IMR-90 (cell line): ENCODE measurements around the gene PLD6. TPM values are rescaled to one million over a fixed set of nuclear protein-coding genes. Genes with fewer than 3 reads are reported as not detected.

Experiments
- ATAC-seq: fragments of 200-7000 bp; cut with Tn5 transposase; 2 replicates; pipeline ENCODE4 v1.9.1; 2020; ENCODE audit warnings: low read depth, mild to moderate bottlenecking, moderate library complexity
- BruUV-seq: library from RNA; stranded (reverse); fragments of 400-500 nt; replicated peaks from 2 replicates; lab custom pipeline; 2021; lab: Mats Ljungman, UMichigan
- CTCF ChIA-PET: fragments of 300-600 bp; formaldehyde crosslinking; extraction: SDS; loops from one replicate; lab custom pipeline; 2021; ENCODE audit warnings: antibody characterized with exemption; lab: Yijun Ruan, JAX
- POLR2A ChIA-PET: fragments of 300-600 bp; sonication (Branson Sonifier 250); formaldehyde crosslinking; loops from one replicate; lab custom pipeline; 2022; ENCODE audit warnings: antibody characterized with exemption; ENCODE audit not compliant: unreplicated experiment; lab: Charles Lee
- DNase-seq: peaks from one replicate; pipeline ENCODE4 v3.0.0; 2013
- H2AFZ ChIP-seq: replicated peaks from 2 replicates; pipeline ENCODE3; 2013; ENCODE audit warnings: low read length, mild to moderate bottlenecking; ENCODE audit not compliant: poor library complexity
- H2AK5ac ChIP-seq: 2 replicates; pipeline ENCODE4 v1.6.1; 2013; ENCODE audit warnings: low read depth, low read length, inconsistent platforms
- H2AK9ac ChIP-seq: replicated peaks from 2 replicates; pipeline ENCODE3; 2013; ENCODE audit warnings: mild to moderate bottlenecking, low read depth, low read length, moderate library complexity; ENCODE audit not compliant: poor library complexity
- H2BK120ac ChIP-seq: 2 replicates; pipeline ENCODE4 v1.6.1; 2013; ENCODE audit warnings: low read depth, low read length, inconsistent platforms
- H2BK15ac ChIP-seq: 3 replicates; pipeline ENCODE4 v1.6.1; 2013; ENCODE audit warnings: low read depth, low read length, inconsistent platforms
- H2BK20ac ChIP-seq: 2 replicates; pipeline ENCODE4 v1.6.1; 2013; ENCODE audit warnings: low read depth, mild to moderate bottlenecking, inconsistent platforms, low read length, moderate library complexity
- H2BK5ac ChIP-seq: 2 replicates; pipeline ENCODE4 v1.6.1; 2013; ENCODE audit warnings: mild to moderate bottlenecking, low read depth, low read length, inconsistent platforms; ENCODE audit not compliant: poor library complexity, severe bottlenecking
- H3K14ac ChIP-seq: replicated peaks from 2 replicates; pipeline ENCODE4 v1.6.1; 2013; ENCODE audit warnings: low read depth, low read length, inconsistent platforms
- H3K18ac ChIP-seq: 2 replicates; pipeline ENCODE4 v1.6.1; 2013; ENCODE audit warnings: low read depth, low read length, control low read depth
- H3K23ac ChIP-seq: 2 replicates; pipeline ENCODE4 v1.6.1; 2013; ENCODE audit warnings: low read depth, low read length, inconsistent platforms
- H3K27ac ChIP-seq: 2 replicates; pipeline ENCODE4 v1.5.1; 2013; ENCODE audit warnings: mild to moderate bottlenecking, control low read depth, low read length; ENCODE audit not compliant: insufficient read depth
- H3K27me3 ChIP-seq: 2 replicates; pipeline ENCODE4 v1.6.1; 2013; ENCODE audit warnings: low read length; ENCODE audit not compliant: control insufficient read depth, insufficient read depth
- H3K36me3 ChIP-seq: 2 replicates; pipeline ENCODE4 v1.6.1; 2013; ENCODE audit warnings: low read length, mixed read lengths; ENCODE audit not compliant: control insufficient read depth, insufficient read depth
- H3K4ac ChIP-seq: 2 replicates; pipeline ENCODE4 v1.6.1; 2013; ENCODE audit warnings: low read depth, low read length, inconsistent platforms
- H3K4me1 ChIP-seq: 2 replicates; pipeline ENCODE4 v1.6.1; 2013; ENCODE audit warnings: low read length, mixed read lengths; ENCODE audit not compliant: control insufficient read depth, insufficient read depth
- H3K4me2 ChIP-seq: 2 replicates; pipeline ENCODE4 v1.6.1; 2013; ENCODE audit warnings: low read depth, mild to moderate bottlenecking, control low read depth, low read length, moderate library complexity
- H3K4me3 ChIP-seq: 2 replicates; pipeline ENCODE4 v1.5.1; 2013; ENCODE audit warnings: low read depth, mild to moderate bottlenecking, control low read depth, low read length, moderate library complexity; ENCODE audit not compliant: insufficient read depth
- H3K56ac ChIP-seq: 2 replicates; pipeline ENCODE4 v1.6.1; 2013; ENCODE audit warnings: low read length, inconsistent platforms; ENCODE audit not compliant: insufficient read depth; ENCODE audit errors: extremely low read depth
- H3K79me1 ChIP-seq, 2 experiments: 2 replicates each; pipeline ENCODE4 v1.6.1; 2013; ENCODE audit warnings: low read length in 2 of 2, inconsistent platforms in 1 of 2, low read depth in 1 of 2
- H3K9ac ChIP-seq: 2 replicates; pipeline ENCODE4 v1.6.1; 2013; ENCODE audit warnings: low read depth, low read length, control low read depth
- H3K9me1 ChIP-seq: 2 replicates; pipeline ENCODE4 v1.6.1; 2013; ENCODE audit warnings: low read length, inconsistent platforms; ENCODE audit not compliant: insufficient read depth
- H3K9me3 ChIP-seq: 2 replicates; pipeline ENCODE4 v1.6.1; 2013; ENCODE audit warnings: low read length; ENCODE audit not compliant: control insufficient read depth, insufficient read depth
- H4K20me1 ChIP-seq: 2 replicates; pipeline ENCODE4 v1.6.1; 2013; ENCODE audit warnings: low read length, inconsistent platforms; ENCODE audit not compliant: insufficient read depth
- H4K5ac ChIP-seq: 2 replicates; pipeline ENCODE4 v1.6.1; 2013; ENCODE audit warnings: mild to moderate bottlenecking, low read depth, low read length, control low read depth
- H4K8ac ChIP-seq, 2 experiments: 2 replicates each; pipeline ENCODE4 v1.6.1; 2013; ENCODE audit warnings: low read depth in 2 of 2, low read length in 2 of 2, control low read depth in 1 of 2, inconsistent platforms in 1 of 2
- H4K91ac ChIP-seq: 2 replicates; pipeline ENCODE4 v1.6.1; 2013; ENCODE audit warnings: low read depth, low read length, inconsistent platforms; ENCODE audit not compliant: insufficient read depth
- BHLHE40 ChIP-seq: fragments of 150-350 bp; IDR thresholded peaks from 2 replicates; pipeline ENCODE4 v1.6.1; 2016; ENCODE audit warnings: mild to moderate bottlenecking, low read depth, low read length
- CEBPB ChIP-seq: IDR thresholded peaks from 2 replicates; pipeline ENCODE4 v1.6.1; 2012; ENCODE audit warnings: low read depth, low read length, improper control_type of control experiment
- CHD1 ChIP-seq: IDR thresholded peaks from 2 replicates; pipeline ENCODE4 v1.6.1; 2012; ENCODE audit warnings: low read depth, low read length, improper control_type of control experiment
- FOS ChIP-seq: fragments of 150-350 bp; IDR thresholded peaks from 2 replicates; pipeline ENCODE4 v1.6.1; 2016; ENCODE audit warnings: low read depth, low read length
- MAFK ChIP-seq: IDR thresholded peaks from 2 replicates; pipeline ENCODE4 v1.6.1; 2012; ENCODE audit warnings: low read depth, low read length, improper control_type of control experiment
- MAZ ChIP-seq: IDR thresholded peaks from 2 replicates; pipeline ENCODE4 v1.6.1; 2012; ENCODE audit warnings: low read depth, mild to moderate bottlenecking, low read length, improper control_type of control experiment, moderate library complexity, borderline replicate concordance
- MXI1 ChIP-seq: IDR thresholded peaks from 2 replicates; pipeline ENCODE4 v1.6.1; 2012; ENCODE audit warnings: low read depth, mild to moderate bottlenecking, low read length, moderate library complexity, borderline replicate concordance
- NFE2L2 ChIP-seq: fragments of 150-350 bp; IDR thresholded peaks from 2 replicates; pipeline ENCODE4 v1.6.1; 2016; ENCODE audit warnings: low read depth, mild to moderate bottlenecking, low read length
- POLR2A ChIP-seq: IDR thresholded peaks from 2 replicates; pipeline ENCODE4 v1.6.1; 2012; ENCODE audit warnings: mild to moderate bottlenecking, low read depth, low read length
- RAD21 ChIP-seq: IDR thresholded peaks from 2 replicates; pipeline ENCODE4 v1.6.1; 2012; ENCODE audit warnings: low read length, improper control_type of control experiment
- RCOR1 ChIP-seq: IDR thresholded peaks from 2 replicates; pipeline ENCODE4 v1.6.1; 2012; ENCODE audit warnings: mild to moderate bottlenecking, low read length, improper control_type of control experiment; ENCODE audit not compliant: insufficient replicate concordance
- RFX5 ChIP-seq: IDR thresholded peaks from 2 replicates; pipeline ENCODE4 v1.8.0; 2012; ENCODE audit warnings: low read depth, mild to moderate bottlenecking, low read length, moderate library complexity
- SMC3 ChIP-seq: fragments of 150-350 bp; IDR thresholded peaks from 2 replicates; pipeline ENCODE4 v1.6.1; 2016; ENCODE audit warnings: low read depth, mild to moderate bottlenecking, antibody characterized with exemption, low read length, moderate library complexity
- WGBS, 2 experiments: methylation state at CpG; one replicate each; pipeline versions ENCODE4 v1.1.5 to v1.1.7; 2013; ENCODE audit warnings: missing lambda C conversion rate in 2 of 2; ENCODE audit not compliant: insufficient read length in 1 of 2; ENCODE audit errors: extremely low coverage in 2 of 2; 5-methylcytosine and 5-hydroxymethylcytosine counted together
- dilution Hi-C: fragments of 300-500 bp; cut with HindIII; formaldehyde crosslinking; loops from one replicate; pipeline ENCODE4 v1.14.3; 2018; ENCODE audit warnings: low sequenced_read_pairs; ENCODE audit not compliant: unreplicated experiment
- in situ Hi-C: fragments of 300-500 bp; cut with MboI; formaldehyde crosslinking; loops from 3 replicates; pipeline ENCODE4 v1.14.3; 2019; ENCODE audit warnings: low sequenced_read_pairs, inconsistent platforms, mixed read lengths
- intact Hi-C: fragments of 100-400 bp; cut with micrococcal nuclease; formaldehyde crosslinking; loops from 2 replicates; pipeline ENCODE4 v1.10.0; 2022
- polyA plus RNA-seq, 3 experiments: library from polyadenylated mRNA; depleted of rRNA; stranded (reverse); fragments of >200 nt; gene quantifications; 2 replicates each; pipeline ENCODE4 v1.2.3, GENCODE V29; 2012; ENCODE audit warnings: low replicate concordance in 1 of 3
- total RNA-seq: library from RNA; depleted of rRNA; stranded (reverse); fragments of >200 nt; gene quantifications from 2 replicates; pipeline ENCODE4 v1.2.3, GENCODE V29; 2012
- TF ChIP-seq, protein P1 (sequence below): fragments of 150-350 bp; IDR thresholded peaks from 2 replicates; pipeline ENCODE4 v1.6.1; 2016; ENCODE audit warnings: low read depth, mild to moderate bottlenecking, low read length, moderate library complexity, borderline replicate concordance
- TF ChIP-seq, protein P2 (sequence below): fragments of 150-350 bp; IDR thresholded peaks from 2 replicates; pipeline ENCODE4 v1.6.1; 2017; ENCODE audit warnings: mild to moderate bottlenecking, antibody characterized with exemption, low read length, low read depth
- TF ChIP-seq, protein P3 (sequence below): conservative IDR thresholded peaks from 2 replicates; pipeline ENCODE4 v1.5.1; 2012; ENCODE audit warnings: mild to moderate bottlenecking, low read depth, low read length, improper control_type of control experiment

Gene PLD6
- total and polyA plus RNA-seq, 2 of the 4 experiments (the other 2 are of a cell fraction): 1.1 to 1.5 TPM

DNA sequence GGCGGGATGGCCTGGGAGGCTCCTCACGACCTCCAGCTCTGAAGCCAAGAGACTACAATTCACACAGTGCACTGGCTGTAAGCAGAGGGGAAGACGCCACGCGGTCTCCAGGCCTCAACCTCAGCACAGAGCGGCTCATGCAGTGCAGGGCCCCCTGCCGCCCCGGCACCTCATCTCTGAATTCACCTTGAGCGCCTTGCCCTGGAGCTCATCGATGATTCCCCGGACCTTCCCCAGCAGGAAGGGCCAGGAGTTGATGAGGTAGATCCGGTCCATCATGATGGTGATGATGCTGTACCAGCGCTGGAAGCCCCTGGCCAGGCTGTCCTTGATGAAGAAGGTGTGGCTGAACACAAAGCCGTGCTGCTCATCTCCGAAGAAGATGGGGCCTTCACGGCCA lies 17.6 kb upstream of the PLD6 start:
- Histone ChIP-seq H3K56ac (no peak overlapping the region), H2BK5ac (no peak overlapping the region), H4K8ac (no peak overlapping the region), H3K9me1 (0 out of 2 replicates have a peak, but pooled peaks cover 8% of the 10 kb centered on the region), H3K18ac (no peak overlapping the region), H4K20me1 (peaks cover 30% of the 10 kb centered on the region), H3K36me3 (peaks cover 86% of the 10 kb centered on the region), H2BK120ac (no peak overlapping the region), H3K4me3 (no peak overlapping the region), H2AFZ (no peak overlapping the region), H2BK20ac (no peak overlapping the region), H2AK5ac (no peak overlapping the region), H4K91ac (no peak overlapping the region), H3K9me3 (no peaks in the 10 kb centered on the region), H3K27ac (no peak overlapping the region), H3K4me2 (no peak overlapping the region), H2AK9ac (no peak overlapping the region), H3K9ac (no peak overlapping the region), H3K14ac (no peak overlapping the region), H4K5ac (no peak overlapping the region), H3K4me1 (no peaks in the 10 kb centered on the region), H2BK15ac (no peak overlapping the region), H3K27me3 (no peaks in the 10 kb centered on the region), H3K23ac (no peak overlapping the region), H3K79me1 (peaks cover 5 to 56% of the 10 kb centered on the region in 2 experiments; a peak in 3 of 4 replicates), H3K4ac (no peak overlapping the region)
- 98% methylated on average over 9 of the region's 16 CpGs; no CpG with 5 or more reads in 1 of the 2 experiments for WGBS, 2 experiments
- no TSS peak for BruUV-seq
- intact Hi-C loops: no loop called here
- DNase-seq: no peak
- ChIA-PET CTCF (no interaction called here), POLR2A (no interaction called here)
- no peak for ATAC-seq
- in situ Hi-C loops: no loop called here
- TF ChIP-seq RAD21 (no peak), POLR2A (no peak), MAZ (no peak), CEBPB (no peak), SMC3 (no peak), NFE2L2 (no peak), CHD1 (no peak), RFX5 (no peak), FOS (no peak), MAFK (no peak), BHLHE40 (no peak), RCOR1 (no peak), MXI1 (no peak)
- TF ChIP-seq, protein P1, sequence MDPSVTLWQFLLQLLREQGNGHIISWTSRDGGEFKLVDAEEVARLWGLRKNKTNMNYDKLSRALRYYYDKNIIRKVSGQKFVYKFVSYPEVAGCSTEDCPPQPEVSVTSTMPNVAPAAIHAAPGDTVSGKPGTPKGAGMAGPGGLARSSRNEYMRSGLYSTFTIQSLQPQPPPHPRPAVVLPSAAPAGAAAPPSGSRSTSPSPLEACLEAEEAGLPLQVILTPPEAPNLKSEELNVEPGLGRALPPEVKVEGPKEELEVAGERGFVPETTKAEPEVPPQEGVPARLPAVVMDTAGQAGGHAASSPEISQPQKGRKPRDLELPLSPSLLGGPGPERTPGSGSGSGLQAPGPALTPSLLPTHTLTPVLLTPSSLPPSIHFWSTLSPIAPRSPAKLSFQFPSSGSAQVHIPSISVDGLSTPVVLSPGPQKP: no peak
- TF ChIP-seq, protein P2, sequence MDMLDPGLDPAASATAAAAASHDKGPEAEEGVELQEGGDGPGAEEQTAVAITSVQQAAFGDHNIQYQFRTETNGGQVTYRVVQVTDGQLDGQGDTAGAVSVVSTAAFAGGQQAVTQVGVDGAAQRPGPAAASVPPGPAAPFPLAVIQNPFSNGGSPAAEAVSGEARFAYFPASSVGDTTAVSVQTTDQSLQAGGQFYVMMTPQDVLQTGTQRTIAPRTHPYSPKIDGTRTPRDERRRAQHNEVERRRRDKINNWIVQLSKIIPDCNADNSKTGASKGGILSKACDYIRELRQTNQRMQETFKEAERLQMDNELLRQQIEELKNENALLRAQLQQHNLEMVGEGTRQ: no peak
- TF ChIP-seq, protein P3, sequence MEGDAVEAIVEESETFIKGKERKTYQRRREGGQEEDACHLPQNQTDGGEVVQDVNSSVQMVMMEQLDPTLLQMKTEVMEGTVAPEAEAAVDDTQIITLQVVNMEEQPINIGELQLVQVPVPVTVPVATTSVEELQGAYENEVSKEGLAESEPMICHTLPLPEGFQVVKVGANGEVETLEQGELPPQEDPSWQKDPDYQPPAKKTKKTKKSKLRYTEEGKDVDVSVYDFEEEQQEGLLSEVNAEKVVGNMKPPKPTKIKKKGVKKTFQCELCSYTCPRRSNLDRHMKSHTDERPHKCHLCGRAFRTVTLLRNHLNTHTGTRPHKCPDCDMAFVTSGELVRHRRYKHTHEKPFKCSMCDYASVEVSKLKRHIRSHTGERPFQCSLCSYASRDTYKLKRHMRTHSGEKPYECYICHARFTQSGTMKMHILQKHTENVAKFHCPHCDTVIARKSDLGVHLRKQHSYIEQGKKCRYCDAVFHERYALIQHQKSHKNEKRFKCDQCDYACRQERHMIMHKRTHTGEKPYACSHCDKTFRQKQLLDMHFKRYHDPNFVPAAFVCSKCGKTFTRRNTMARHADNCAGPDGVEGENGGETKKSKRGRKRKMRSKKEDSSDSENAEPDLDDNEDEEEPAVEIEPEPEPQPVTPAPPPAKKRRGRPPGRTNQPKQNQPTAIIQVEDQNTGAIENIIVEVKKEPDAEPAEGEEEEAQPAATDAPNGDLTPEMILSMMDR: no peak
- dilution Hi-C loops: no loop called here
